IMR-90 (cell line): Measurements from ENCODE around the gene RCAN2. TPM values are rescaled to one million over a fixed set of nuclear protein-coding genes. Genes with fewer than 3 reads are reported as not detected.

ENCODE experiments used
- ATAC-seq: fragments of 200-7000 bp; cut with Tn5 transposase; 2 replicates; pipeline ENCODE4 v1.9.1; 2020; ENCODE audit warnings: low read depth, mild to moderate bottlenecking, moderate library complexity
- BruUV-seq: library from RNA; stranded (reverse); fragments of 400-500 nt; replicated peaks from 2 replicates; lab custom pipeline; 2021; lab: Mats Ljungman, UMichigan
- CTCF ChIA-PET: fragments of 300-600 bp; formaldehyde crosslinking; extraction: SDS; loops from one replicate; lab custom pipeline; 2021; ENCODE audit warnings: antibody characterized with exemption; lab: Yijun Ruan, JAX
- POLR2A ChIA-PET: fragments of 300-600 bp; sonication (Branson Sonifier 250); formaldehyde crosslinking; loops from one replicate; lab custom pipeline; 2022; ENCODE audit warnings: antibody characterized with exemption; ENCODE audit not compliant: unreplicated experiment; lab: Charles Lee
- DNase-seq: peaks from one replicate; pipeline ENCODE4 v3.0.0; 2013
- H2AFZ ChIP-seq: replicated peaks from 2 replicates; pipeline ENCODE3; 2013; ENCODE audit warnings: low read length, mild to moderate bottlenecking; ENCODE audit not compliant: poor library complexity
- H2AK5ac ChIP-seq: 2 replicates; pipeline ENCODE4 v1.6.1; 2013; ENCODE audit warnings: low read depth, low read length, inconsistent platforms
- H2AK9ac ChIP-seq: replicated peaks from 2 replicates; pipeline ENCODE3; 2013; ENCODE audit warnings: mild to moderate bottlenecking, low read depth, low read length, moderate library complexity; ENCODE audit not compliant: poor library complexity
- H2BK120ac ChIP-seq: 2 replicates; pipeline ENCODE4 v1.6.1; 2013; ENCODE audit warnings: low read depth, low read length, inconsistent platforms
- H2BK15ac ChIP-seq: 3 replicates; pipeline ENCODE4 v1.6.1; 2013; ENCODE audit warnings: low read depth, low read length, inconsistent platforms
- H2BK20ac ChIP-seq: 2 replicates; pipeline ENCODE4 v1.6.1; 2013; ENCODE audit warnings: low read depth, mild to moderate bottlenecking, inconsistent platforms, low read length, moderate library complexity
- H2BK5ac ChIP-seq: 2 replicates; pipeline ENCODE4 v1.6.1; 2013; ENCODE audit warnings: mild to moderate bottlenecking, low read depth, low read length, inconsistent platforms; ENCODE audit not compliant: poor library complexity, severe bottlenecking
- H3K14ac ChIP-seq: replicated peaks from 2 replicates; pipeline ENCODE4 v1.6.1; 2013; ENCODE audit warnings: low read depth, low read length, inconsistent platforms
- H3K18ac ChIP-seq: 2 replicates; pipeline ENCODE4 v1.6.1; 2013; ENCODE audit warnings: low read depth, low read length, control low read depth
- H3K23ac ChIP-seq: 2 replicates; pipeline ENCODE4 v1.6.1; 2013; ENCODE audit warnings: low read depth, low read length, inconsistent platforms
- H3K27ac ChIP-seq: 2 replicates; pipeline ENCODE4 v1.5.1; 2013; ENCODE audit warnings: mild to moderate bottlenecking, control low read depth, low read length; ENCODE audit not compliant: insufficient read depth
- H3K27me3 ChIP-seq: 2 replicates; pipeline ENCODE4 v1.6.1; 2013; ENCODE audit warnings: low read length; ENCODE audit not compliant: control insufficient read depth, insufficient read depth
- H3K36me3 ChIP-seq: 2 replicates; pipeline ENCODE4 v1.6.1; 2013; ENCODE audit warnings: low read length, mixed read lengths; ENCODE audit not compliant: control insufficient read depth, insufficient read depth
- H3K4ac ChIP-seq: 2 replicates; pipeline ENCODE4 v1.6.1; 2013; ENCODE audit warnings: low read depth, low read length, inconsistent platforms
- H3K4me1 ChIP-seq: 2 replicates; pipeline ENCODE4 v1.6.1; 2013; ENCODE audit warnings: low read length, mixed read lengths; ENCODE audit not compliant: control insufficient read depth, insufficient read depth
- H3K4me2 ChIP-seq: 2 replicates; pipeline ENCODE4 v1.6.1; 2013; ENCODE audit warnings: low read depth, mild to moderate bottlenecking, control low read depth, low read length, moderate library complexity
- H3K4me3 ChIP-seq: 2 replicates; pipeline ENCODE4 v1.5.1; 2013; ENCODE audit warnings: low read depth, mild to moderate bottlenecking, control low read depth, low read length, moderate library complexity; ENCODE audit not compliant: insufficient read depth
- H3K56ac ChIP-seq: 2 replicates; pipeline ENCODE4 v1.6.1; 2013; ENCODE audit warnings: low read length, inconsistent platforms; ENCODE audit not compliant: insufficient read depth; ENCODE audit errors: extremely low read depth
- H3K79me1 ChIP-seq, 2 experiments: 2 replicates each; pipeline ENCODE4 v1.6.1; 2013; ENCODE audit warnings: low read length in 2 of 2, inconsistent platforms in 1 of 2, low read depth in 1 of 2
- H3K9ac ChIP-seq: 2 replicates; pipeline ENCODE4 v1.6.1; 2013; ENCODE audit warnings: low read depth, low read length, control low read depth
- H3K9me1 ChIP-seq: 2 replicates; pipeline ENCODE4 v1.6.1; 2013; ENCODE audit warnings: low read length, inconsistent platforms; ENCODE audit not compliant: insufficient read depth
- H3K9me3 ChIP-seq: 2 replicates; pipeline ENCODE4 v1.6.1; 2013; ENCODE audit warnings: low read length; ENCODE audit not compliant: control insufficient read depth, insufficient read depth
- H4K20me1 ChIP-seq: 2 replicates; pipeline ENCODE4 v1.6.1; 2013; ENCODE audit warnings: low read length, inconsistent platforms; ENCODE audit not compliant: insufficient read depth
- H4K5ac ChIP-seq: 2 replicates; pipeline ENCODE4 v1.6.1; 2013; ENCODE audit warnings: mild to moderate bottlenecking, low read depth, low read length, control low read depth
- H4K8ac ChIP-seq, 2 experiments: 2 replicates each; pipeline ENCODE4 v1.6.1; 2013; ENCODE audit warnings: low read depth in 2 of 2, low read length in 2 of 2, control low read depth in 1 of 2, inconsistent platforms in 1 of 2
- H4K91ac ChIP-seq: 2 replicates; pipeline ENCODE4 v1.6.1; 2013; ENCODE audit warnings: low read depth, low read length, inconsistent platforms; ENCODE audit not compliant: insufficient read depth
- BHLHE40 ChIP-seq: fragments of 150-350 bp; IDR thresholded peaks from 2 replicates; pipeline ENCODE4 v1.6.1; 2016; ENCODE audit warnings: mild to moderate bottlenecking, low read depth, low read length
- CEBPB ChIP-seq: IDR thresholded peaks from 2 replicates; pipeline ENCODE4 v1.6.1; 2012; ENCODE audit warnings: low read depth, low read length, improper control_type of control experiment
- CHD1 ChIP-seq: IDR thresholded peaks from 2 replicates; pipeline ENCODE4 v1.6.1; 2012; ENCODE audit warnings: low read depth, low read length, improper control_type of control experiment
- ELK1 ChIP-seq: fragments of 150-350 bp; IDR thresholded peaks from 2 replicates; pipeline ENCODE4 v1.6.1; 2016; ENCODE audit warnings: low read depth, mild to moderate bottlenecking, low read length, moderate library complexity, borderline replicate concordance
- FOS ChIP-seq: fragments of 150-350 bp; IDR thresholded peaks from 2 replicates; pipeline ENCODE4 v1.6.1; 2016; ENCODE audit warnings: low read depth, low read length
- MAFK ChIP-seq: IDR thresholded peaks from 2 replicates; pipeline ENCODE4 v1.6.1; 2012; ENCODE audit warnings: low read depth, low read length, improper control_type of control experiment
- MAZ ChIP-seq: IDR thresholded peaks from 2 replicates; pipeline ENCODE4 v1.6.1; 2012; ENCODE audit warnings: low read depth, mild to moderate bottlenecking, low read length, improper control_type of control experiment, moderate library complexity, borderline replicate concordance
- MXI1 ChIP-seq: IDR thresholded peaks from 2 replicates; pipeline ENCODE4 v1.6.1; 2012; ENCODE audit warnings: low read depth, mild to moderate bottlenecking, low read length, moderate library complexity, borderline replicate concordance
- NFE2L2 ChIP-seq: fragments of 150-350 bp; IDR thresholded peaks from 2 replicates; pipeline ENCODE4 v1.6.1; 2016; ENCODE audit warnings: low read depth, mild to moderate bottlenecking, low read length
- POLR2A ChIP-seq: IDR thresholded peaks from 2 replicates; pipeline ENCODE4 v1.6.1; 2012; ENCODE audit warnings: mild to moderate bottlenecking, low read depth, low read length
- RAD21 ChIP-seq: IDR thresholded peaks from 2 replicates; pipeline ENCODE4 v1.6.1; 2012; ENCODE audit warnings: low read length, improper control_type of control experiment
- RCOR1 ChIP-seq: IDR thresholded peaks from 2 replicates; pipeline ENCODE4 v1.6.1; 2012; ENCODE audit warnings: mild to moderate bottlenecking, low read length, improper control_type of control experiment; ENCODE audit not compliant: insufficient replicate concordance
- RFX5 ChIP-seq: IDR thresholded peaks from 2 replicates; pipeline ENCODE4 v1.8.0; 2012; ENCODE audit warnings: low read depth, mild to moderate bottlenecking, low read length, moderate library complexity
- SMC3 ChIP-seq: fragments of 150-350 bp; IDR thresholded peaks from 2 replicates; pipeline ENCODE4 v1.6.1; 2016; ENCODE audit warnings: low read depth, mild to moderate bottlenecking, antibody characterized with exemption, low read length, moderate library complexity
- WGBS, 2 experiments: methylation state at CpG; one replicate each; pipeline versions ENCODE4 v1.1.5 to v1.1.7; 2013; ENCODE audit warnings: missing lambda C conversion rate in 2 of 2; ENCODE audit not compliant: insufficient read length in 1 of 2; ENCODE audit errors: extremely low coverage in 2 of 2; 5-methylcytosine and 5-hydroxymethylcytosine counted together
- dilution Hi-C: fragments of 300-500 bp; cut with HindIII; formaldehyde crosslinking; loops from one replicate; pipeline ENCODE4 v1.14.3; 2018; ENCODE audit warnings: low sequenced_read_pairs; ENCODE audit not compliant: unreplicated experiment
- in situ Hi-C: fragments of 300-500 bp; cut with MboI; formaldehyde crosslinking; loops from 3 replicates; pipeline ENCODE4 v1.14.3; 2019; ENCODE audit warnings: low sequenced_read_pairs, inconsistent platforms, mixed read lengths
- intact Hi-C: fragments of 100-400 bp; cut with micrococcal nuclease; formaldehyde crosslinking; loops from 2 replicates; pipeline ENCODE4 v1.10.0; 2022
- polyA plus RNA-seq, 3 experiments: library from polyadenylated mRNA; depleted of rRNA; stranded (reverse); fragments of >200 nt; gene quantifications; 2 replicates each; pipeline ENCODE4 v1.2.3, GENCODE V29; 2012; ENCODE audit warnings: low replicate concordance in 1 of 3
- total RNA-seq: library from RNA; depleted of rRNA; stranded (reverse); fragments of >200 nt; gene quantifications from 2 replicates; pipeline ENCODE4 v1.2.3, GENCODE V29; 2012
- TF ChIP-seq, protein P1 (sequence below): conservative IDR thresholded peaks from 2 replicates; pipeline ENCODE4 v1.5.1; 2012; ENCODE audit warnings: mild to moderate bottlenecking, low read depth, low read length, improper control_type of control experiment
- TF ChIP-seq, protein P2 (sequence below): fragments of 150-350 bp; IDR thresholded peaks from 2 replicates; pipeline ENCODE4 v1.6.1; 2017; ENCODE audit warnings: mild to moderate bottlenecking, antibody characterized with exemption, low read length, low read depth

RCAN2 gene
- total and polyA plus RNA-seq, 2 of the 4 experiments (the other 2 are of a cell fraction) = 1.3 to 1.8 TPM

DNA sequence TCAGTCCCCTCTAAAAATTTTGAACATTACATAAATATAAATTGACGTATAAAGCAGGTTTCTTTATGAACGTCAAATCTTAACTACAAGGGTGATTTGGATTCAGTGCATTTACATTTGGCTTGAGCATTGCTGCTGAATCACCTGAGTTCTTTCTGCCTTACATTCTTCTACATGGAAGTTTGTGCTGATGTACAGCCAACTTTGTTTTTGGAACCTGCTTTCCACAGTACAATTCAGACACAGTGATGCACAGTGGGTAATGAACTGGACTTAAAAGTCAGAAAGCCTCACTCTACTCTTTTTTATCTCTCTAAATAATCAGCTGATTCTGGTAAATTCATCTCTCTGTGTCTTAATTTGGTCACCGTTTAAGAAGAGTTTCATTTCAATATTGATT is 47.6 kb downstream of the RCAN2 start:
- H2AK5ac ChIP-seq = no peak overlapping the region
- H3K56ac ChIP-seq = no peak overlapping the region
- no peak overlapping the region for H2BK15ac ChIP-seq
- no peaks in the 10 kb centered on the region for H3K9me1 ChIP-seq
- H4K20me1 ChIP-seq = no peaks in the 10 kb centered on the region
- ChIA-PET POLR2A (no interaction called here), CTCF (no interaction called here)
- H3K79me1 ChIP-seq = no peaks in the 10 kb centered on the region
- BruUV-seq = no TSS peak
- in situ Hi-C loops (no loop called here), intact Hi-C loops (no loop called here), dilution Hi-C loops (no loop called here)
- TF ChIP-seq CEBPB = no peak
- no peak for TF ChIP-seq ELK1
- no peak for TF ChIP-seq SMC3
- TF ChIP-seq RFX5 = no peak
- no peak for TF ChIP-seq MXI1
- TF ChIP-seq CHD1 = no peak
- no peak for TF ChIP-seq FOS
- TF ChIP-seq POLR2A = no peak
- no peak for TF ChIP-seq MAFK
- TF ChIP-seq, protein P1, sequence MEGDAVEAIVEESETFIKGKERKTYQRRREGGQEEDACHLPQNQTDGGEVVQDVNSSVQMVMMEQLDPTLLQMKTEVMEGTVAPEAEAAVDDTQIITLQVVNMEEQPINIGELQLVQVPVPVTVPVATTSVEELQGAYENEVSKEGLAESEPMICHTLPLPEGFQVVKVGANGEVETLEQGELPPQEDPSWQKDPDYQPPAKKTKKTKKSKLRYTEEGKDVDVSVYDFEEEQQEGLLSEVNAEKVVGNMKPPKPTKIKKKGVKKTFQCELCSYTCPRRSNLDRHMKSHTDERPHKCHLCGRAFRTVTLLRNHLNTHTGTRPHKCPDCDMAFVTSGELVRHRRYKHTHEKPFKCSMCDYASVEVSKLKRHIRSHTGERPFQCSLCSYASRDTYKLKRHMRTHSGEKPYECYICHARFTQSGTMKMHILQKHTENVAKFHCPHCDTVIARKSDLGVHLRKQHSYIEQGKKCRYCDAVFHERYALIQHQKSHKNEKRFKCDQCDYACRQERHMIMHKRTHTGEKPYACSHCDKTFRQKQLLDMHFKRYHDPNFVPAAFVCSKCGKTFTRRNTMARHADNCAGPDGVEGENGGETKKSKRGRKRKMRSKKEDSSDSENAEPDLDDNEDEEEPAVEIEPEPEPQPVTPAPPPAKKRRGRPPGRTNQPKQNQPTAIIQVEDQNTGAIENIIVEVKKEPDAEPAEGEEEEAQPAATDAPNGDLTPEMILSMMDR = no peak
- TF ChIP-seq RAD21 = no peak
- TF ChIP-seq, protein P2, sequence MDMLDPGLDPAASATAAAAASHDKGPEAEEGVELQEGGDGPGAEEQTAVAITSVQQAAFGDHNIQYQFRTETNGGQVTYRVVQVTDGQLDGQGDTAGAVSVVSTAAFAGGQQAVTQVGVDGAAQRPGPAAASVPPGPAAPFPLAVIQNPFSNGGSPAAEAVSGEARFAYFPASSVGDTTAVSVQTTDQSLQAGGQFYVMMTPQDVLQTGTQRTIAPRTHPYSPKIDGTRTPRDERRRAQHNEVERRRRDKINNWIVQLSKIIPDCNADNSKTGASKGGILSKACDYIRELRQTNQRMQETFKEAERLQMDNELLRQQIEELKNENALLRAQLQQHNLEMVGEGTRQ = no peak
- no peak for TF ChIP-seq MAZ
- TF ChIP-seq NFE2L2 = no peak
- TF ChIP-seq RCOR1 = no peak
- TF ChIP-seq BHLHE40 = no peak
- H3K9ac ChIP-seq = no peak overlapping the region
- H2AFZ ChIP-seq = no peak overlapping the region
- no peaks in the 10 kb centered on the region for H3K36me3 ChIP-seq
- no peak overlapping the region for H3K4me3 ChIP-seq
- no peak overlapping the region for H2AK9ac ChIP-seq
- H2BK120ac ChIP-seq = no peak overlapping the region
- no CpG with 5 or more reads among the region's 3 CpGs for WGBS, 2 experiments
- H3K27ac ChIP-seq = no peak overlapping the region
- ATAC-seq (no peak), DNase-seq (no peak)
- no peak overlapping the region for H2BK20ac ChIP-seq
- no peak overlapping the region for H3K4ac ChIP-seq
- no peak overlapping the region for H4K5ac ChIP-seq
- no peak overlapping the region for H3K14ac ChIP-seq
- H3K4me2 ChIP-seq = no peak overlapping the region
- no peaks in the 10 kb centered on the region for H3K9me3 ChIP-seq
- H3K18ac ChIP-seq = no peak overlapping the region
- H4K8ac ChIP-seq = no peak overlapping the region
- no peak overlapping the region for H2BK5ac ChIP-seq
- no peaks in the 10 kb centered on the region; the same call in 1 of the 2 replicates for H3K4me1 ChIP-seq
- no peak overlapping the region for H3K23ac ChIP-seq
- H3K27me3 ChIP-seq = no peaks in the 10 kb centered on the region
- H4K91ac ChIP-seq = no peak overlapping the region
